ENCODE results near the gene SLC8B1.

- TF ChIP-seq USF2 (IDR thresholded peaks at IDR 0.05; ENCODE audit: low read depth, low read length) (no peak), CTCF (conservative IDR thresholded peaks at IDR 0.05; ENCODE audit: low read depth, low read length) (no peak), ELK1 (IDR thresholded peaks at IDR 0.05; ENCODE audit: borderline replicate concordance, low read depth, low read length) (no peak), RCOR1 (IDR thresholded peaks at IDR 0.05; ENCODE audit: insufficient replicate concordance, low read length) (no peak), RAD21 (IDR thresholded peaks at IDR 0.05; ENCODE audit: low read length) (no peak), MXI1 (IDR thresholded peaks at IDR 0.05; ENCODE audit: borderline replicate concordance, low read depth, low read length) (no peak), SMC3 (IDR thresholded peaks at IDR 0.05; ENCODE audit: low read depth, low read length) (no peak)
Observed at GRCh38 chr12:113333418-113333750, 1.5 kb downstream of the SLC8B1 start.

Data from IMR-90 (cell line).